H9 (cell line): ENCODE results near the gene KIRREL3. TPM values are rescaled to one million over a fixed set of nuclear protein-coding genes. Genes with fewer than 3 reads are reported as not detected.
A peak's percentile ranks its signal among the peaks of the same experiment; 100 is the strongest.

Experiments
- DNase-seq: peaks from one replicate; pipeline ENCODE4 v3.0.0-alpha.2; 2017
- H2AFZ ChIP-seq: one replicate; pipeline ENCODE4 v1.6.1; 2013; ENCODE audit warnings: mild to moderate bottlenecking, low read length, control low read depth, moderate library complexity
- H2AK5ac ChIP-seq: 2 replicates; pipeline ENCODE4 v1.6.1; 2013; ENCODE audit warnings: low read length, control low read depth, mixed read lengths; ENCODE audit not compliant: insufficient read length
- H2BK120ac ChIP-seq: one replicate; pipeline ENCODE4 v1.6.1; 2013; ENCODE audit warnings: low read depth, mild to moderate bottlenecking, low read length, control low read depth, inconsistent platforms; ENCODE audit not compliant: poor library complexity, severe bottlenecking
- H2BK12ac ChIP-seq: 2 replicates; pipeline ENCODE4 v1.6.1; 2013; ENCODE audit warnings: low read length, control low read depth, mixed read lengths, low read depth; ENCODE audit not compliant: insufficient read length
- H2BK15ac ChIP-seq: 2 replicates; pipeline ENCODE4 v1.6.1; 2013; ENCODE audit warnings: low read depth, low read length, control low read depth
- H2BK20ac ChIP-seq: one replicate; pipeline ENCODE4 v1.6.1; 2013; ENCODE audit warnings: low read depth, mild to moderate bottlenecking, low read length, control low read depth, inconsistent platforms; ENCODE audit not compliant: poor library complexity, severe bottlenecking
- H2BK5ac ChIP-seq: 2 replicates; pipeline ENCODE4 v1.6.1; 2013; ENCODE audit warnings: low read length, control low read depth, mixed read lengths; ENCODE audit not compliant: insufficient read length
- H3K14ac ChIP-seq: 2 replicates; pipeline ENCODE4 v1.6.1; 2013; ENCODE audit warnings: low read length, control low read depth; ENCODE audit not compliant: insufficient read depth
- H3K18ac ChIP-seq: 2 replicates; pipeline ENCODE4 v1.6.1; 2013; ENCODE audit warnings: low read depth, mild to moderate bottlenecking, mixed read lengths, low read length, control low read depth; ENCODE audit not compliant: insufficient read length
- H3K23ac ChIP-seq: 2 replicates; pipeline ENCODE4 v1.6.1; 2013; ENCODE audit warnings: low read length, control low read depth, mixed read lengths, low read depth; ENCODE audit not compliant: insufficient read length
- H3K23me2 ChIP-seq: 2 replicates; pipeline ENCODE4 v1.6.1; 2013; ENCODE audit warnings: low read depth, mild to moderate bottlenecking, mixed read lengths, low read length, control low read depth; ENCODE audit not compliant: insufficient read length, poor library complexity, severe bottlenecking
- H3K27ac ChIP-seq: 2 replicates; pipeline ENCODE4 v1.5.1; 2013; ENCODE audit warnings: low read length, control low read depth, mixed read lengths, low read depth; ENCODE audit not compliant: insufficient read length
- H3K27me3 ChIP-seq: 2 replicates; pipeline ENCODE4 v1.6.1; 2013; ENCODE audit warnings: low read length, control low read depth, inconsistent platforms; ENCODE audit not compliant: insufficient read depth
- H3K4ac ChIP-seq: 2 replicates; pipeline ENCODE4 v1.6.1; 2013; ENCODE audit warnings: low read depth, mild to moderate bottlenecking, control low read depth, inconsistent platforms, low read length, moderate library complexity
- H3K4me1 ChIP-seq: 2 replicates; pipeline ENCODE4 v1.6.1; 2013; ENCODE audit warnings: low read length, control low read depth, inconsistent platforms; ENCODE audit not compliant: insufficient read depth
- H3K4me2 ChIP-seq: 2 replicates; pipeline ENCODE4 v1.6.1; 2013; ENCODE audit warnings: low read length, control low read depth, mixed read lengths; ENCODE audit not compliant: insufficient read length, insufficient read depth
- H3K56ac ChIP-seq: 2 replicates; pipeline ENCODE4 v1.6.1; 2013; ENCODE audit warnings: low read depth, mild to moderate bottlenecking, mixed read lengths, low read length, control low read depth; ENCODE audit not compliant: insufficient read length
- H3K79me1 ChIP-seq: 2 replicates; pipeline ENCODE4 v1.6.1; 2013; ENCODE audit warnings: low read depth, mild to moderate bottlenecking, moderate library complexity, low read length, control low read depth, inconsistent platforms; ENCODE audit not compliant: insufficient read depth, poor library complexity, severe bottlenecking
- H3K79me2 ChIP-seq: 2 replicates; pipeline ENCODE4 v1.6.1; 2013; ENCODE audit warnings: low read length, control low read depth, inconsistent platforms; ENCODE audit not compliant: insufficient read depth
- H3K9ac ChIP-seq: 2 replicates; pipeline ENCODE4 v1.6.1; 2013; ENCODE audit warnings: low read length, control low read depth, mixed read lengths; ENCODE audit not compliant: insufficient read length; ENCODE audit errors: extremely low read depth
- H3K9me3 ChIP-seq: one replicate; pipeline ENCODE4 v1.6.1; 2013; ENCODE audit warnings: low read depth, low read length, inconsistent platforms; ENCODE audit not compliant: control insufficient read depth
- H3T11ph ChIP-seq: one replicate; pipeline ENCODE4 v1.6.1; 2013; ENCODE audit warnings: mild to moderate bottlenecking, low read length, control low read depth, inconsistent platforms
- H4K20me1 ChIP-seq: one replicate; pipeline ENCODE4 v1.6.1; 2013; ENCODE audit not compliant: control insufficient read depth, insufficient read length, insufficient read depth
- H4K5ac ChIP-seq: 2 replicates; pipeline ENCODE4 v1.6.1; 2013; ENCODE audit warnings: low read depth, mild to moderate bottlenecking, mixed read lengths, low read length, control low read depth; ENCODE audit not compliant: insufficient read length
- H4K8ac ChIP-seq: replicated peaks from 2 replicates; pipeline ENCODE4 v1.6.1; 2013; ENCODE audit warnings: low read length, control low read depth, mixed read lengths, low read depth; ENCODE audit not compliant: insufficient read length
- H4K91ac ChIP-seq: 2 replicates; pipeline ENCODE4 v1.6.1; 2013; ENCODE audit warnings: low read depth, mild to moderate bottlenecking, moderate library complexity, mixed read lengths, low read length, control low read depth; ENCODE audit not compliant: insufficient read length
- H3K27ac Mint-ChIP-seq, 3 experiments: 2 replicates in 2 of 3; 3 replicates in 1 of 3; pipeline ENCODE4 v1.8.0; 2020 to 2021; ENCODE audit warnings: mixed read lengths in 3 of 3, mild to moderate bottlenecking in 1 of 3, moderate library complexity in 1 of 3
- H3K27me3 Mint-ChIP-seq: 2 replicates; pipeline ENCODE4 v1.8.0; 2021; ENCODE audit warnings: low read depth, mild to moderate bottlenecking, moderate library complexity, mixed read lengths
- H3K36me3 Mint-ChIP-seq, 3 experiments: 2 replicates in 2 of 3; 3 replicates in 1 of 3; pipeline ENCODE4 v1.8.0; 2020 to 2021; ENCODE audit warnings: low read depth in 3 of 3, mixed read lengths in 3 of 3; ENCODE audit not compliant: insufficient read depth in 1 of 3
- H3K4me1 Mint-ChIP-seq, 2 experiments: 2 replicates each; pipeline ENCODE4 v1.8.0; 2020; ENCODE audit warnings: mixed read lengths in 2 of 2
- H3K4me3 Mint-ChIP-seq, 2 experiments: 2 replicates in 1 of 2; 3 replicates in 1 of 2; pipeline ENCODE4 v1.8.0; 2020 to 2021; ENCODE audit warnings: mild to moderate bottlenecking in 2 of 2, mixed read lengths in 2 of 2, moderate library complexity in 1 of 2
- H3K9me3 Mint-ChIP-seq, 2 experiments: 2 replicates in 1 of 2; 3 replicates in 1 of 2; pipeline ENCODE4 v1.8.0; 2020; ENCODE audit warnings: mild to moderate bottlenecking in 2 of 2, mixed read lengths in 2 of 2, moderate library complexity in 1 of 2
- CTCF ChIP-seq: fragments of 200-600 bp; sonication (generic); conservative IDR thresholded peaks from 3 replicates; pipeline ENCODE4 v1.8.0; 2021; ENCODE audit warnings: antibody characterized with exemption, mild to moderate bottlenecking
- WGBS: extraction: QIAGEN DNeasy Blood & Tissue Kit; methylation state at CpG from one replicate; pipeline ENCODE4 v1.1.7; 2013; ENCODE audit warnings: missing lambda C conversion rate, low lambda C conversion rate, mixed read lengths; ENCODE audit not compliant: insufficient read length; ENCODE audit errors: extremely low coverage; 5-methylcytosine and 5-hydroxymethylcytosine counted together
- total RNA-seq: library from RNA; stranded (reverse); gene quantifications from 2 replicates; pipeline ENCODE4 v1.2.1, GENCODE V29; 2021

Gene KIRREL3
- total RNA-seq, 1 experiment from 2014 or later = 0.17 TPM

GRCh38 chr11:126755526-126755925, 245.0 kb downstream of the KIRREL3 start:
- WGBS = no CpG with 5 or more reads among the region's 4 CpGs
- H3K4me3 Mint-ChIP-seq = no peak overlapping the region

More at GRCh38 chr11:126755526-126755925, 245.0 kb downstream of the KIRREL3 start:
- Histone ChIP-seq H3K9ac (no peak overlapping the region), H3K23me2 (no peaks in the 10 kb centered on the region), H2AK5ac (no peak overlapping the region), H2BK120ac (no peak overlapping the region), H3K23ac (no peak overlapping the region), H2BK20ac (no peak overlapping the region), H3K14ac (no peak overlapping the region), H3K27me3 (no peaks in the 10 kb centered on the region), H3K27ac (no peak overlapping the region), H3K4ac (no peak overlapping the region), H2AFZ (no peak overlapping the region), H3K4me1 (no peaks in the 10 kb centered on the region), H4K91ac (no peak overlapping the region), H2BK5ac (no peak overlapping the region), H3K79me2 (no peaks in the 10 kb centered on the region), H3K9me3 (no peaks in the 10 kb centered on the region), H4K5ac (no peak overlapping the region), H4K8ac (no peak overlapping the region), H3K56ac (no peak overlapping the region), H3K18ac (no peak overlapping the region), H3T11ph (no peak overlapping the region), H2BK15ac (no peak overlapping the region), H3K79me1 (no peaks in the 10 kb centered on the region), H2BK12ac (no peak overlapping the region), H4K20me1 (no peaks in the 10 kb centered on the region), H3K4me2 (no peak overlapping the region)
- Mint-ChIP-seq H3K27ac (peak overlapping the region in 1 of 3 experiments; percentile 15; a peak in 2 of 7 replicates), H3K4me1 (peaks cover 4 to 5% of the 10 kb centered on the region in 2 experiments; a peak in 3 of 4 replicates), H3K9me3 (no peaks in the 10 kb centered on the region), H3K36me3 (no peaks in the 10 kb centered on the region), H3K27me3 (peaks cover 1% of the 10 kb centered on the region; the same call in 1 of the 2 replicates)
- TF ChIP-seq CTCF = no peak
- DNase-seq = no peak
